Adrenal gland (tissue), 5 donors: ENCODE data around the gene NQO2.
"Not testable (repeated sequence)": the region's sequence is repeated elsewhere in the genome, so short reads cannot be mapped to it uniquely, and the experiment has no call there.

ENCODE experiments used
- POLR2A ChIP-seq, 2 donors: fragments of 450-650 bp; IDR thresholded peaks; one replicate each; pipeline ENCODE4 v1.6.1; 2017; ENCODE audit warnings: antibody characterized with exemption in 2 of 2, mild to moderate bottlenecking in 2 of 2, moderate library complexity in 1 of 2
- TF ChIP-seq, protein P1 (sequence below), 6 experiments: fragments of 450-650 bp in 4 of 6; fragments of 200-600 bp in 2 of 6; sonication (generic) in 1 of 6; IDR thresholded peaks; 1 replicate in 5 of 6; 2 replicates in 1 of 6; pipeline versions ENCODE4 v1.5.1 to v1.8.0; 2016 to 2021; ENCODE audit warnings: antibody characterized with exemption in 6 of 6, mild to moderate bottlenecking in 2 of 6, moderate library complexity in 1 of 6
- donor health status: DM: no; HTN: no; CAD: no.

GRCh38 chr6:2972685-2973084 is 27.0 kb upstream of the NQO2 start:
- TF ChIP-seq, protein P1, sequence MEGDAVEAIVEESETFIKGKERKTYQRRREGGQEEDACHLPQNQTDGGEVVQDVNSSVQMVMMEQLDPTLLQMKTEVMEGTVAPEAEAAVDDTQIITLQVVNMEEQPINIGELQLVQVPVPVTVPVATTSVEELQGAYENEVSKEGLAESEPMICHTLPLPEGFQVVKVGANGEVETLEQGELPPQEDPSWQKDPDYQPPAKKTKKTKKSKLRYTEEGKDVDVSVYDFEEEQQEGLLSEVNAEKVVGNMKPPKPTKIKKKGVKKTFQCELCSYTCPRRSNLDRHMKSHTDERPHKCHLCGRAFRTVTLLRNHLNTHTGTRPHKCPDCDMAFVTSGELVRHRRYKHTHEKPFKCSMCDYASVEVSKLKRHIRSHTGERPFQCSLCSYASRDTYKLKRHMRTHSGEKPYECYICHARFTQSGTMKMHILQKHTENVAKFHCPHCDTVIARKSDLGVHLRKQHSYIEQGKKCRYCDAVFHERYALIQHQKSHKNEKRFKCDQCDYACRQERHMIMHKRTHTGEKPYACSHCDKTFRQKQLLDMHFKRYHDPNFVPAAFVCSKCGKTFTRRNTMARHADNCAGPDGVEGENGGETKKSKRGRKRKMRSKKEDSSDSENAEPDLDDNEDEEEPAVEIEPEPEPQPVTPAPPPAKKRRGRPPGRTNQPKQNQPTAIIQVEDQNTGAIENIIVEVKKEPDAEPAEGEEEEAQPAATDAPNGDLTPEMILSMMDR (IDR thresholded peaks at IDR 0.05), result not testable (repeated sequence)
- TF ChIP-seq POLR2A (IDR thresholded peaks at IDR 0.05), result not testable (repeated sequence)
